Left kidney (tissue), 8 donors: Measurements from ENCODE around the gene MRLN. TPM values are rescaled to one million over a fixed set of nuclear protein-coding genes. Genes with fewer than 3 reads are reported as not detected.
"Not testable (repeated sequence)": the region's sequence is repeated elsewhere in the genome, so short reads cannot be mapped to it uniquely, and the experiment has no call there.

ENCODE experiments used
- DNase-seq: peaks from one replicate; pipeline ENCODE4 v3.0.0-alpha.2; 2013
- long read RNA-seq, 8 donors: transcript quantifications; one replicate each; lab custom pipeline, GENCODE V29; 2026
- polyA plus RNA-seq: library from polyadenylated mRNA; unstranded; fragments of 120-200 nt; gene quantifications from one replicate; pipeline ENCODE4 v1.2.1, GENCODE V29; 2013; ENCODE audit not compliant: insufficient read length

Gene MRLN
- polyA plus RNA-seq = 0.48 TPM
- long read RNA-seq, donor 1, partial matches to known transcripts = 0 of 2 reads
- long read RNA-seq, donor 1, other reads (novel, unspliced or antisense) = 0 of 2 reads
- long read RNA-seq, donor 2 = 0 reads
- long read RNA-seq, donor 3 = 0 reads
- long read RNA-seq, donor 4 = 0 reads
- long read RNA-seq, donor 5 = 0 reads
- long read RNA-seq, donor 6, partial matches to known transcripts = 0 of 1 reads
- long read RNA-seq, donor 6, other reads (novel, unspliced or antisense) = 0 of 1 reads
- long read RNA-seq, donor 7, partial matches to known transcripts = 0 of 2 reads
- long read RNA-seq, donor 7, other reads (novel, unspliced or antisense) = 0 of 2 reads
- long read RNA-seq, donor 8 = 0 reads

DNA sequence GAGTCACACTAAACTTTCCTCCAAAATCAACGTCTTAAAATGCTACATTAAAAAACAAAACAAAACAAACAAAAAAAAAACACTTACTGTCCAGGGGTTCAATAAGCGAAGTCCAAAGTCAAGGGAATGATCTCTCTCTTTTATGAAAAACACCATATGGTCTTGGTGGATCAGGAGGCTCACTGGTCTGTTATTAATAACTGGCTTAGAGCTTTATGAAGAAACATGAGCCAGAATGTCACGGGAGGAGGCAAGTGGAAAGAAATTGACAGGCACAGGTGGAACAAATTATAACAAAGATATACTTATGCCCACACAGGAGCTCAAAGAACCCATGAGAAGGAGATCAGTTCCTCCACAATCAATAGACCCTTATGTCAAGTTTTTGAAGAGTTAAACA, at the start of gene MRLN:
MRLN (minus strand) TSS at position 189 of the 400 bp plus-strand sequence.
- DNase-seq = no peak

GRCh38 chr10:59801171-59801570, 47.9 kb upstream of the MRLN start:
- DNase-seq = no peak

- DNase-seq = no peak
Measured at GRCh38 chr10:59799421-59799820, 46.2 kb upstream of the MRLN start.

GRCh38 chr10:59793919-59794318, 40.7 kb upstream of the MRLN start:
- no peak for DNase-seq

DNA sequence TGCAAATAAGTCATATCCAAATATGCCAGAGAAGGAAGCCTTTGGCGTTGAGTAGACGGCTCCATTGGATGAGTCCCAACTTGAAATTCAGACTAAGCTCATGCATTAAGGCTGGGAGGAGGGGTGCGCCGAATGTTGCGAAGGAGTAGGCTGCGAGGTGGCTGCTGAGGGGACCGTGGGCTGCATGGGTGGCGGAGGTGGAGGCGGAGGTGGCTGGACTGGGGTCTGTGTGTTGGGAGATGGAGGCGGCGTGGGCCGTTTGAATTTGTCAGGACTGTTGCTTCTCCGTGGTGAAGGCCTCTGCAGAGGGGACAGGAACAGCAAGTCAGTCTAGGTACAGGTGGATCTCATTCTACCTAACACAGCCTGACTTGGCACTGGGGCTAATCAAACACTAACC, 39.6 kb upstream of the MRLN start:
- no peak for DNase-seq

DNA sequence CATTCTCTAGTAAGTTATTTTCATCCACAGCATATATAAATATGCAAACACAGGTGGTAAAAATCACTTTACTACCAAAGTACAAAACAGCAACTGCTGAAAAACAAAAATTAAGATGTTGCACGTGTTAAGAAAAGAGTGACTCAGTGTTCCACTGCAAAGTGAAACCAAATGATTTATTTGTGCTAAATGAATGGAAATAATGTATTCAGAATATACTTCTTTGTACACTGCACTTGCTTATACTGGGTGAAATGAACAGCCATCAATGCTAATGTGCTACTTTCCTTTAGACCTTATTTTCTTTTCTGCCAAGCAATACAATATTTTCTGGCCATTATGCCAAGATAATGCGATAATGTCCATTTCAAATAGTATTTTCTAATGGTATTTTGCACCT, 38.3 kb upstream of the MRLN start:
- DNase-seq = no peak

DNA sequence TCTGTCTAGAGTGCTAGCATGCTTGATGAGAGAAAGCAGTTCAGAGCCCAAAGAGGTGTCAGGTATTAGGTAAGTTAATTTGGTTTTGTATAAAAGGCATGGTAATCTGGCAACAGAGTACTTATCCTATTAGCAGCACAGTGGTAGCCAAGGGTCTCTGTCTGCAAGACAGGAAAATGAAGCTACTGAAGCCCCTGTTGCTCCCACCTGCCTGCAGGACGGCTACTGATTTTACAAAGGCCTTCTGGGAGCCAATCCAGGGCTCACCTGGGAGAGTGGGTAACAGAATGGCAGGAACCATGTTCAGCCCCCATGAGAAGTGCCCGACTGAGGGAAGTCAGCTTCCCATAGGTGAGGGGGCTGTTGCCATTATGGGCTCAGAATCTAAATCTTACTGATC, 36.8 kb upstream of the MRLN start:
- not testable (repeated sequence) for DNase-seq

DNA sequence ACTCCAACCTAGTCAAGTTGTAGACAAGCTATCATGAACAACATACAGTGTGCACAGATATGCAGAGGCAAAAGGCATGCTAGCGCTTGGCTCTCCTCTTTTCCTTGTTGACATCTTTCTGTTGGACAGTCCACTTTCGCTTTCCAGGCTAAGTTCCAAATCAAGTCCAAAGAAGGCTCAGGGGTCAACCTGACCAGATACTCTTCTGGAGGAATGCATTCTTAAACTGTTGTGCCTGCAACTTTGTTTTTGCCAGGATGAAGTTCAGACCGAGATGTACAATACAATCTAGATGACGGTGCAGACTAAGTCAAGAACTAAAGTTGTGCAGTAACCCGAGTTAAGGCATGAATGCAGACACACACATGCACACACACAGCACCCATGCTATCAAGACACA, 35.7 kb upstream of the MRLN start:
- not testable (repeated sequence) for DNase-seq

DNA sequence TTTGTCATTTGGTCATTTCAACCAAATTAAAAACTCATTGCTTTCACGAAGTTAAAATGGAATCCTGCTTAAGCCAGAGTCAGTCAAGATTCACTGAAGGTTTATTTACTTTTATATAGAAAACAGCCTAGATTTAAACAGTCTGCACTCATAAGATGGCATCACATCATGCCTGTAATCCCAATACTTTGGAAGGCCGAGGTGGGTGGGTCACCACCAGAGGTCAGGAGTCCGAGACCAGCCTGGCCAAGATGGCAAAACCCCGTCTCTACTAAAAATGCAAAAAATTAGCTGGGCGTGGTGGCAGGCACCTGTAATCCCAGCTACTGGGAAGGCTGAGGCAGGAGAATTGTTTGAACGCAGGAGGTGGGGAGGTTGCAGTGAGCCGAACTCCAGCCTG, 33.8 kb upstream of the MRLN start:
- DNase-seq = not testable (repeated sequence)

- not testable (repeated sequence) for DNase-seq
Measured at GRCh38 chr10:59785476-59785875, 32.2 kb upstream of the MRLN start.

- no peak for DNase-seq
Measured at GRCh38 chr10:59781511-59781910, 28.3 kb upstream of the MRLN start.

- no peak for DNase-seq
Measured at GRCh38 chr10:59779756-59780533, 26.7 kb upstream of the MRLN start.

GRCh38 chr10:59774451-59774850, 21.2 kb upstream of the MRLN start:
- DNase-seq = no peak

GRCh38 chr10:59773088-59773487, 19.8 kb upstream of the MRLN start:
- no peak for DNase-seq

GRCh38 chr10:59771162-59771807, 18.0 kb upstream of the MRLN start:
- no peak for DNase-seq

- DNase-seq = no peak
Measured at GRCh38 chr10:59770689-59771088, 17.4 kb upstream of the MRLN start.

- no peak for DNase-seq
Measured at GRCh38 chr10:59762505-59762904, 9.2 kb upstream of the MRLN start.

- no peak for DNase-seq
Measured at GRCh38 chr10:59757966-59758365, 4.7 kb upstream of the MRLN start.

DNA sequence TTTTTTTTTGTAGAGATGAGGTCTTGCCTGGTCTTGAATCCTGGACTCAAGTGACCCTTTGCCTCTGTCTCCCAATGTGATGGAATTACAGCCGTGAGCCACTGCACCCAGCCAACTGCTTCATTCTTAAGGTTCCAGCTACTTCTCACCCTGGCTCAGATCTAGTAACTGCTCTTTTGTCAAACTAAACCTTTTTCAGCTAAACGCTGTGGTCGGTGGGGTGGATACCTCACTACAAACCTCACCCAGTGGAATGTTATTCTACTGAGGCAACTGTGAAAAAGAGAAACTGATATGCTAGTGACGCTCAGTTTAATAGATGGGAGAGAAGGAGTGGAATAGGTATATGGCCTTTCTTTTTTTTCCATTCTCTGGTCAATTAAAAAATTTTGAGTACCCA, 1.7 kb upstream of the MRLN start:
- no peak for DNase-seq

- DNase-seq = no peak
Measured at GRCh38 chr10:59752278-59752940, 846 bp downstream of the MRLN start.

- DNase-seq = no peak
Measured at GRCh38 chr10:59750155-59750945, 2.9 kb downstream of the MRLN start.

DNA sequence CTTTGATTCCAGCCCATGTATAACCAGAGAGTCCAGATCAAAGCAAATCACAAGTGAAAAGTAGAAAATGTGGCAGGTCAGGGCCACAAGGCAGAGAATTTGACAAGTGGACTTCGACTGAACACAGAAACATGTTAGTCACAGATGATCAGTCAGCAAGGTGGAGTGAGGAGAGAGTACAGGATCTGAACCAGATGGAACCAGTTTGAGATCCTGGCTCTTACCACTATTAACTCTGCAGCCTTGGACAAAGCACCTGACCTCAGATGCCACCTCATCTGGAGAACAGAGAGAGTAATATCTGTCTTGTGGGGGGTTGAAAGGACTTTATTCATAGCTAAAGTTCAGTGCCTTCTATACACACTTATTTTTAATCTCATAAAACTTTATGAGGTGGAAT, 4.4 kb downstream of the MRLN start:
- peak; percentile 36 for DNase-seq
